ENCODE measurements around the gene PTAR1.

The PTAR1 gene

GRCh38 chr9:69757996-69758675 lies 1.7 kb downstream of the PTAR1 start:
- Mint-ChIP-seq H3K36me3 (ENCODE audit: low read depth) (peaks cover 4% of the 10 kb centered on the region), H3K4me3 (peak overlapping the region; percentile 99), H3K27ac (peak overlapping the region; percentile 48), H3K27me3 (ENCODE audit: low read depth, poor library complexity) (peaks cover 3% of the 10 kb centered on the region), H3K9me3 (no peaks in the 10 kb centered on the region), H3K4me1 (peaks cover 35% of the 10 kb centered on the region)
- no peak for TF ChIP-seq CTCF (IDR thresholded peaks at IDR 0.05)
- DNase-seq, result no peak

- Mint-ChIP-seq H3K27me3 (ENCODE audit: low read depth, poor library complexity) (peaks cover 3% of the 10 kb centered on the region), H3K36me3 (ENCODE audit: low read depth) (peaks cover 8% of the 10 kb centered on the region), H3K27ac (no peak overlapping the region), H3K4me3 (no peak overlapping the region), H3K9me3 (no peaks in the 10 kb centered on the region), H3K4me1 (peaks cover 31% of the 10 kb centered on the region)
- no peak for DNase-seq
- TF ChIP-seq CTCF (IDR thresholded peaks at IDR 0.05), result no peak
These were observed 4.6 kb downstream of the PTAR1 start for GRCh38 chr9:69755205-69755604.

- DNase-seq, result no peak
- Mint-ChIP-seq H3K27me3 (ENCODE audit: low read depth, poor library complexity) (peaks cover 3% of the 10 kb centered on the region), H3K27ac (no peak overlapping the region), H3K4me1 (peaks cover 25% of the 10 kb centered on the region), H3K36me3 (ENCODE audit: low read depth) (peaks cover 8% of the 10 kb centered on the region), H3K9me3 (no peaks in the 10 kb centered on the region), H3K4me3 (no peak overlapping the region)
- no peak for TF ChIP-seq CTCF (IDR thresholded peaks at IDR 0.05)
These were observed 6.0 kb downstream of the PTAR1 start for GRCh38 chr9:69753830-69754229.

- Mint-ChIP-seq H3K27ac (peak overlapping the region; percentile 11), H3K4me3 (no peak overlapping the region), H3K4me1 (no peaks in the 10 kb centered on the region), H3K27me3 (ENCODE audit: low read depth, poor library complexity) (no peaks in the 10 kb centered on the region), H3K36me3 (ENCODE audit: low read depth) (peaks cover 19% of the 10 kb centered on the region), H3K9me3 (no peaks in the 10 kb centered on the region)
- DNase-seq, result no peak
- TF ChIP-seq CTCF (IDR thresholded peaks at IDR 0.05), result no peak
These were observed 9.7 kb downstream of the PTAR1 start for GRCh38 chr9:69750085-69750484.

GRCh38 chr9:69748304-69748703 lies 11.5 kb downstream of the PTAR1 start:
- H3K27ac Mint-ChIP-seq, result no peak overlapping the region
- H3K4me1 Mint-ChIP-seq, result no peaks in the 10 kb centered on the region
- H3K4me3 Mint-ChIP-seq, result no peak overlapping the region

More at GRCh38 chr9:69748304-69748703, 11.5 kb downstream of the PTAR1 start:
- no peak for DNase-seq
- H3K27me3 Mint-ChIP-seq (ENCODE audit: low read depth, poor library complexity), result no peaks in the 10 kb centered on the region
- peaks cover 30% of the 10 kb centered on the region for H3K36me3 Mint-ChIP-seq (ENCODE audit: low read depth)
- TF ChIP-seq CTCF (IDR thresholded peaks at IDR 0.05), result no peak
- no peaks in the 10 kb centered on the region for H3K9me3 Mint-ChIP-seq

Data from nephron progenitor cell (in vitro differentiated cells).